Hypothalamus (tissue), 51 donors: ENCODE data around the gene NEBL.
"Not testable (repeated sequence)": the region's sequence is repeated elsewhere in the genome, so short reads cannot be mapped to it uniquely, and the experiment has no call there.

Source experiments
- DNase-seq, 51 donors: peaks; one replicate each; lab custom pipeline; 2025; lab: John Stamatoyannopoulos, UW

NEBL gene

DNA sequence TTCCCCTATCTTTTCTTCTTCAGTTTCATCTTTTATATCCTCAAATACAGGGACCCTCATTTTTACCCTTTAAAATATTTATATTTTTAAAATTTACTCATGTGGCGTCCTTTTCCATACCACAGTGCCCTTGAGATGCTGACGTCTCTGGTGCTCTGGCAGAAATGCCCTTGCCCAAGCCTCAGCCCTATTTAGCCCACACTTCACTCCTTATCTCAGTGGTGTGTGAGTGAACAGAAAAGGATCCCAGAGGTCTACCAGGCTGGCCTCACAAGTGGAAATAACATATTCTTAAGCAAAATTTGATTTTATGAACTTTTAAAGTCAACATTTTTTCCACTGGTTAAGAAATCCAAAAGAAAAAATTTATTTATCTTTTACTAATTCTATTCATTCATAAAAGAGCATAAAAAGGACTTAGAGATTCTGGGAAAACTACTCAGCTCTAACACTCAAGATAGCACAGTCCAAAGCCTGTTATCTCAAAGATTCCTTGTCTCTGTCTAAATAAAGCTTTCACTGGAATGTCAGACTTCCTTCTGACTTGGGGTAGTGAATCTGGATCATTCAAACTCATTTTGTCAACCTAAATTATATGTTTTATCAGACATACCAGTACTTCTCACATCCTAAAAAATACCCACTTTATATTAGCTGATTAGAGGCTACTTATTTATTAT is at the start of gene NEBL:
Gene NEBL, minus strand, starts transcription at position 166 of the 680 bp plus-strand sequence. Its CDS starts 106 bp downstream, at position 60.
- no peak for DNase-seq

GRCh38 chr10:20945546-20946332 is 48.6 kb upstream of the NEBL start:
- no peak for DNase-seq

DNA sequence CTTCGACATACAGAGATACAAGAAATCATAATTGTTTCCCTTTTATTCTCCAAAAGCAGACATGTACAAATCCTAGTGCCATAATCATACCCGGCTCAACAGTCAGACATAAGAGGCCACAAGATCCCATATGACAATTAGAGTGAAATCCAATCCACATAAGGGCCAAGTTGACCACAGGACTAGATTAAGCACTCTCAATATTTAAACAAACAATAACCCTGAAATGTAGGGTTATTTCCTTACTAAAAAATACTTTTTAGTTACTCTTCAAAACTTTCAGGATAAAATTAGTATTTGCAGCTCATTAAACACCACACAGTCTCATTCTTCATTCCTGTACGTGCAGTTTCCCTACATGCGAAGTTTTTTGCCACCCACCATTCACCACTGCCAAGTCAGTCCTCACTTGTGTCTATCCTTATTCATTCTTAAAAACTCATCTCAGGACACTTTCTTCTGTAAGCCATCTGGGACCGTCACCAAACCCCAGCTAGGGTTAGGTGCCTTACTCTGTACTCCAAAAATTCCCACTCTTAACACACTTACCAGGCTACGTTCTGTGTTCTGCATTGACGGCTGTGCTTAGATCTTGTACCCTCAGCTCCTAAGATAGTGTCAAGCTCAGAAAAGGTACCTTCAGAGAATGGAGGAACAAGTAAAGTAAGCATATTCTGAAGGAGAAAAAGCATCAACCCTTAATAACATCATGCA is 47.8 kb upstream of the NEBL start:
- no peak for DNase-seq

DNA sequence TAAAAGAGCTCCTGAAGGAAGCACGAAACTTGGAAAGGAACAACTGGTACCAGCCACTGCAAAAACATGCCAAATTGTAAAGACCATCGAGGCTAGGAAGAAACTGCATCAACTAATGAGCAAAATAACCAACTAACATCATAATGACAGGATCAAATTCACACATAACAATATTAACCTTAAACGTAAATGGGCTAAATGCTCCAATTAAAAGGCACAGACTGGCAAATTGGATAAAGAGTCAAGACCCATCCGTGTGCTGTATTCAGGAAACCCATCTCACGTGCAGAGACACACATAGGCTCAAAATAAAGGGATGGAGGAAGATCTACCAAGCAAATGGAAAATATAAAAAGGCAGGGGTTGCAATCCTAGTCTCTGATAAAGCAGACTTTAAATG is 42.3 kb upstream of the NEBL start:
- DNase-seq = not testable (repeated sequence)

DNA sequence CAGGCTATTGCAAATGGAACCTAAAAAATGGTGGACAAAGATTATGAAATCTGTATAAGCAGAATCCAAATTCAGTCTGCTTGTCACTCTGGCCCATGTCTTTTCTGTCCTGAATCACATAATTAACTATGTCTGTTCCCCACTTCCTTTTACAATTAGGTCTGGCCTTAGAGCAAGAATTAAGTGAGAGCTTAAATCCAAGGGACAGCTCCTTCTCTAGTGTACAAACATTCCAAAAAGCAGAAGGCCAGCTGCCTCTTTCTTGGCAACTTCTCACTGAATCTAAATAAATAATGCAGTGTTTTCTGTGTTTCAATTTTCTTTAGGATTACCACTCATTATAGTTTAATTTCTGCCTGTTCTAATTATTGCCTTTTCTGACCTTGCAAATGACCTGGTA is 39.3 kb upstream of the NEBL start:
- DNase-seq = no peak

GRCh38 chr10:20935931-20936330 is 38.8 kb upstream of the NEBL start:
- DNase-seq = no peak

- DNase-seq = no peak
Measured at GRCh38 chr10:20935301-20935700, 38.2 kb upstream of the NEBL start.

GRCh38 chr10:20933705-20934104 is 36.6 kb upstream of the NEBL start:
- DNase-seq = no peak

GRCh38 chr10:20932606-20933126 is 35.6 kb upstream of the NEBL start:
- DNase-seq = no peak

GRCh38 chr10:20931156-20931795 is 34.2 kb upstream of the NEBL start:
- DNase-seq = no peak

DNA sequence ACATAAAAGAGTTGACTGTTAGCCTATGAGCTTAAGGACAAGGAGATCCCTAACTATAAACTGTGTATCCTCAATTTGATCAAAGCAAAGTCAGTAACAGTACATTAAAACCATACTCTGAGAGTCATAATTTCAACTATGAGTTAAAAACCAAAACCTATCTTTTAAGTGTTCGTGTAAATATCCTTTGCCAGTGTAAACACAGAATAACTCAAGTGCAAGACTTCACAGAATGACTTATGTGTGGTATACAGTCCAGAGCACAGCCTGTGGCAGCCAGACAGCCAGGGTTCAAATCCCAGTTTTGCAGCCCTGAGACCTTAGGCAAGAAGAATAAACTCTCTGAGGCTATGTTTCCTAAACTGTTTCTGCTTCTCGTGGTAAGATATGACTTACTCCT is 30.3 kb upstream of the NEBL start:
- DNase-seq = no peak

DNA sequence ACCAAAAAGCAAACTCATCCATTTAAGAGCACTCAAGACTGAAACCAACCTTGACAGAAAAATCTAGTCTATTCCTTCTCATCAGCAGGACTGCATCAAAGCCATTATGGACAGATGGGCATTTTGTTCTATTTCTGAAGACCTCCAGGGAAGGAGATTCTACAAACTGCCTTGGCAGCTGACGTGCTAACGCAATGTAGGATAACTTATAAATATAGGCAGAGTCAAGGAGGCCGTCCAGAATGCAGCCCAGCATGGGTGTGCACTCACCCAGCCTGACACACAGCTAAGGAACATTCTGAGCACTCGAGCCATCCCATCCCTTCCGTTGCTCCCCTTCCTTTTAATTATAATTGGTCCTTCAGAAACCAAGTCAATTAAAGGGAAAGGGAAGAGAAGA is 25.3 kb upstream of the NEBL start:
- DNase-seq = no peak

GRCh38 chr10:20922033-20922432 is 24.9 kb upstream of the NEBL start:
- no peak for DNase-seq

DNA sequence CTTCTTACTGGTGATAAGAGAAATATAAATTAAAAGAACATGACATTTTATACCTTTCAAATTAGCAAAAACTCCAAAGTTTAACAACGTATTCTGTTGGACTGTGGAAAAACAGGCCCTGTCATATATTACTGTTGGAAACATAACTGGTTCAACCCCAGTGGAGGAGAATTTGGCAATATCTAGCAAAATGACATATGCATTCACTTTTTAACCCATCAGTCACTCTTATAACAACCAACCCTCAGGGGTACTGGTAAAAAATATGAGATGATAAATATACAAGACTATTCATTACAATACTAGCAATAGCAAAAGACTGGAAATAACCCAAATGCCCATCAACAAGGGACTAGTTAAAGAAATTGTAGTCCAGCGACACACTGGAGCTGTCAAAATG is 22.9 kb upstream of the NEBL start:
- DNase-seq = no peak

- no peak for DNase-seq
Measured at GRCh38 chr10:20919481-20919880, 22.4 kb upstream of the NEBL start.

GRCh38 chr10:20916976-20917375 is 19.9 kb upstream of the NEBL start:
- DNase-seq = no peak

GRCh38 chr10:20912969-20913368 is 15.9 kb upstream of the NEBL start:
- DNase-seq = no peak

GRCh38 chr10:20911626-20912025 is 14.5 kb upstream of the NEBL start:
- no peak for DNase-seq

GRCh38 chr10:20909801-20910200 is 12.7 kb upstream of the NEBL start:
- DNase-seq = no peak

DNA sequence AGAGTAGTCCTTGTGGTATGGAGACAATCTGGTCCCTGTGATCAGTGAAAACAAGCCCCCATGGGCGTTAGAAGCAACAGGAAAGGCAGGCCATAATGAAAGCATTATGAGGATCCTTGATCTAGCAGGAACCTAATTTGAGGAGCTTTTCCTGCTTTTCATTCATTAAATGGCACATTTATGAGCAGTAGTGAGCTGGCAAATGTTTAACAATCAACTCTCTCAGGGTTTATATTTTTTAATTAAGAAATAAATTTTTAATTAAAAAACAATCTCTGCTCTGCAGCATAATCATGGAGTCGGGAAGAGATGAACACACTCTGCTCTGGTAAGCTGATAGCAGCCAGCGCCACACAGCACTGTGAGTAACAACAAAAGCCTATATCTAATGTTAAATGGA is 11.3 kb upstream of the NEBL start:
- DNase-seq = no peak
